ENCODE measurements around the gene AKR1B15.

AKR1B15 gene

DNA sequence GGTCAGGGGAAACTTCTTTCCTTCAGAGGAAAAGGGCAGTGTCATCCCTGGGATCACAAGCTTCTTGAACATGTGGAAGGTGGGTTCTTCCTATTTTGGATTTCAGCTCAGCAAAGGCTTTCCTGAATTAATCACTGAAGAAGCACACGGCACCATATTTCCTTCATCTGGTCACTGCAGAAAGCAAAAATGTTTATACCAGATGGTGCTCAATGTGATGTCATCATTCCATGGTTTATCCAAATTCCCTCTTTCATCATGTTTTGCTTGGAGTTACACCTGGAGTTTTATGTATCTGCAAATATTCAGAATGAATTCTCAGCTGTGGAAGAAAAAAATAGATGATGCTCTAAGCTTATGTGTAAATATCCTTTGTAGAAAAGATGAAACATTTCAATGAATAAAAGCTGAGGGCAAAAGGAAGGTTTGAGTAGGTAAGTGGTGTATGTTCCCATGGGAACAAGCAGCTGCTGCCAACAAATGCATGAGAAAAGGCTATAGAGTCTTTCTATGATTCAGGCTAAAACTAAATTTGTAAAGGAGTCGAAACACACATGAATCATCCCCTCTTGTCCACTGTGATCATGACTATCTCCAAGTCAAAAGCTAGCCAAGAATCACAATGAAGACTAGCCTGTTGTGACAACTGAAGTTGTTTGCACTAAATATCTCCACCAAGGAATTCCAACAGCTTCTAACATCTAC is 70.9 kb downstream of the AKR1B15 start:
- DNase-seq: no peak

- DNase-seq: no peak
Observed at GRCh38 chr7:134622303-134622995, 73.5 kb downstream of the AKR1B15 start.

GRCh38 chr7:134623193-134623592 is 74.3 kb downstream of the AKR1B15 start:
- DNase-seq: no peak

DNA sequence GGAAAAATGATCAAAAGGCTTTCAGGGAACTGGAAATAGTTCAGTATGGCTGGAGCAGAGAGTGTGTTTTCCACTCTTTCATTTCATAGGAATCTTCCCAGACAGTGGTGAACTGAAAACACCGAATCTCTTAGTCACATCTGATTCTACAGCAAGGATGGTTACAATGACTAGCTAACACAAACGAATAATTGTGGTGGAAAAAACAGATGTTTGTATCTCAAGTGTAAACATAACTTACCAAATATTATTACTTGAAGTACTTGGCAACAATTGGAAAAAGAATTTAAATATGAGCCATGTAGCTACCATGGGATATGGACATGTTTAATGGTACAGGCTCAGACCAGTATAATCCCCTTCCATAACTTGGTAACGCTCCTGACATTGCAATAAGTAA is 76.6 kb downstream of the AKR1B15 start:
- DNase-seq: no peak

GRCh38 chr7:134627109-134627774 is 78.3 kb downstream of the AKR1B15 start:
- no peak for DNase-seq

GRCh38 chr7:134627775-134628153 is 78.9 kb downstream of the AKR1B15 start:
- no peak for DNase-seq

DNA sequence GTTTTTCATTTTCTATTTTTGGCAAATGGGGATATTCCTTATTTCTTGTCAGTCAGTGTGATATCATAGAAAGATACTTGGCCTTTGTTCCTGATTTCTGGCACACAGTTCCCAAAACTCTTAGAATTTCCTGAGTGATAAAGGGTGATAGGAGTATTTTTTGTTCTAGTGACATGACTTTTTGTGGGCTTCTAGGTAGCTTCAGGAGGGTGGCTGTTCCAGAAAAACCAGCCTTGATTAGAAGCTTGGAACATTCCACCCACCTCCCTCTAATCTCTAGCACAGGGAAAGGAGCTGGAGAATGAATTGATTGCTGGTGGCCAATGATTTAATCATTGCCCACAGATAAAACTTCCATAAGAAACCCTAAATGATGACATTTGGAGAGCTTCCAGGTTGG is 80.5 kb downstream of the AKR1B15 start:
- DNase-seq: no peak

Measured in cerebellar nuclear complex (tissue), 1 donor.